Stimulated activated CD4-positive, alpha-beta T cell treated with anti-CD3 and anti-CD28 coated beads, Interleukin-2, amount 100 ng/mL, for 48 hours (primary cell): ENCODE measurements around the gene ANKH.

Source experiments
- DNase-seq, 2 donors: peaks; one replicate each; pipeline ENCODE4 v3.0.0-alpha.2; 2020

ANKH gene

GRCh38 chr5:14678773-14679334 lies 192.7 kb downstream of the ANKH start:
- DNase-seq: no peak

GRCh38 chr5:14676320-14676719 lies 195.3 kb downstream of the ANKH start:
- DNase-seq: no peak

DNA sequence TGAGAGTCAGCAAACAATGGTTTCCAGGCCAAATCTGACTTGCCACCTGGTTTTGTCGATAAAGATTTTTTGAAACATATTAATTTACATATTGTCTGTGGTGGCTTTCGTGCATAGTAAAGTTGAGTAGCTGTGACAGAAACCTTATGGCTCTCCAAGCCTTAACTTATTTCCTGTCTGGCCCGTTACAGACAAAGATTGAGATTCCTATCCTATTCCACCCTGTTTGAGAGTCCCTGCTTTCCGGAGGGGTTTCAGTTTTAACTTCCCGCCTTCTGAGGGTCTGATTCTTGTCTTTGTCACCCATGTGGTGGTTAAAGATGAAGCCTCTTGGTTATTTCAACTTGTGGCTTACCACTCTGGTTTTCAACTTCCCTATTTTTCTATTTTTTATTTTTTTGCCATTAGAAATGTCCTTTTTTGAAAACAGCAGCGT lies 195.7 kb downstream of the ANKH start:
- DNase-seq: no peak

GRCh38 chr5:14674983-14675854 lies 196.4 kb downstream of the ANKH start:
- DNase-seq: no peak

GRCh38 chr5:14673443-14673842 lies 198.1 kb downstream of the ANKH start:
- no peak for DNase-seq

DNA sequence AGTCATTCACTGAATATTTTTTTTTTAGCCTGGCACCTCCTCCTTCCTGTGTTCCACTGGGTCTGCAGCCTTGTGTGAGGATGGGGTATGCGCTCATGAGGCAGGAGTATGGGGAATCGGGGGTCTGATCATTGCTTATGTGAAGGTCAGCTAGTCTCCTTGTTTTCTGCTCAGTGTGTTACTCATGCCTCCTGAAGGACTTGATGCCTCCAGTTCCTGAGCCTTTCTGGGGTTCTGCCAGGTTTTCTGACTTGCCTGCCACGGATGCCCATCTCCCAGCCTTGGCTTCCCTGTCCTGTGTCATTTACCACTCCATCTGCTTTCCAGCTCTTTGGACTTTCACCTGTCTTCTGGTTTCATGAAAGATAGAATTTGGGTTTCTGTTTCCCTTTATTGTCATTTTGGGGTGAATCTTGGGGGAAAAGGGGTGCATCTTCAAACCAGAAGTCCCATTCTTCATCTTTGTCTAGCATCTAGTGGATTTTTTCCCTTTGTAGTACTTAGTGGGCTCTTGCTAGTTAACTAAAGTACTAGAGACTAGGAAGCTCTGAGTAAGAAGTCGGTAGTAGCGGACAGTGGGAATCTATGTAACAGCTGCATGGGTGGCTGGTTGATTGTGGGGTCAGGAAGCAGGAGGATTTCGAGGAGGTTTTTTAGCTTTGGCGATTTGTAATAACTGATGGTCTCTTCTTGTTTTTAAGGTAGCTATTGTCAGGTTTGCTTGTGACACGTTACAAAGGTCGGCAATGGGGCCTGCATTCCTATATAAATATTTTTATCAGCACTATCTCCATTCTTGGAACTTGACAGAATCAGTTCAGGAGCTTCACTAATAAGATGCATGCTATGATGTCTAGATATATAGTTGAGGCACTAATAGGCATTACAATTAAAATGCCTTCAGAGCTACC lies 198.8 kb downstream of the ANKH start:
- DNase-seq: no peak

DNA sequence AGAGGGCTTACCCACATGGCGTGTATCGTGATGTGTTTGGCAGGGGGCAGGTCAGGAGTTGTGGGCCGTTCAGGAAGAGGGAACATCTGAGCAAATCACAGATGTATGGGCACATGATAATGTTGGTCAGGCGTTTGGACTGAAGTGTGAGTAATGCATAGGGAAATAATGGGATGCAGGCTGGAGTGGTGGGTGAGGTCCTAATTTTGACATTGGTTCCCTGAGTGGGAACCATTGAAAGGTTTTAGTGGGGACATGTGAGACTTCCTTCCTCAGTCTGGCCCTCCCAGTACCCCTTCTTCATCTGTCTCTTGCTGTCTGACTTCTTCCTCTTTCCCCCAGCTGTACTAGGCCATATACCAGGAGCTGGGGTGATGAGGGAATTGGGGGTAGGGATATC lies 199.5 kb downstream of the ANKH start:
- no peak for DNase-seq

DNA sequence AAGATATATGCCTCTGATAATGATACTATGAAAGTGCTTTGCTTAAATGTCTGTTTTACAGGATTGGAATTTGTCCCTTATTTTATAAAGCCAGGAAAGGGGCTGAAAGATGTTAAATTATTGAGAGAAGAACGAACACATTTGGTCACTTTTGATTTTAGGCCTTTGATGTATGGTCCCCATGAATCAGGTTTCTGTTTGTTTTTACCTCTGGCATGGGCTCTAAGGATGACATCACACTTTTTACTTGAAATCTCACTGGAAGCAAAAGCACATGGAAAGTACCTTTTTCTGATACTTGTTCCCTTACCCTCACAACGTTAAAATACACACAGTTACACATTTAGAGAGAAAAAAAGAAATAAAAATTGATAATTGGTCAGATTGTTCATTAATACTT lies 200.2 kb downstream of the ANKH start:
- no peak for DNase-seq

GRCh38 chr5:14669975-14670374 lies 201.6 kb downstream of the ANKH start:
- no peak for DNase-seq

GRCh38 chr5:14669415-14669814 lies 202.2 kb downstream of the ANKH start:
- no peak for DNase-seq

DNA sequence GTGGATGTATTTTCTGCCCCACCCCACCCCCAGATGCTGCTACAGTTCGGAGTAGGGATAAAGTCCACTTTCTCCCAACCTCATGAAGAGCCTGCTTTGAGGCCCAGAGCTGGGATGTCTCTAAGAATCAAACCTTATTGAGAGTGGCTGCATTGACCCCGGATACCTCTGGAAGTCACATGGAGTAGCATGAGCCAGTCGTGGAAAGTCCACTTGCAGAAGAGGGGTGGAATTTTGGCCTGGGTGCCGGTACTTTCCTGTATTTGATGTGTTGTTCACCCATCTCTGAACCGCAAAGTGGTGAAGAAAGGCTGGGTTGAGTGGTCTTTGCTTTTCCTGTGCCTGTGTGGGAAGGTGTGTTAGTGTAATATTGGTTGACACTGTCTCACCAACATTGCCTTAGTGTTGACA lies 203.4 kb downstream of the ANKH start:
- no peak for DNase-seq

DNA sequence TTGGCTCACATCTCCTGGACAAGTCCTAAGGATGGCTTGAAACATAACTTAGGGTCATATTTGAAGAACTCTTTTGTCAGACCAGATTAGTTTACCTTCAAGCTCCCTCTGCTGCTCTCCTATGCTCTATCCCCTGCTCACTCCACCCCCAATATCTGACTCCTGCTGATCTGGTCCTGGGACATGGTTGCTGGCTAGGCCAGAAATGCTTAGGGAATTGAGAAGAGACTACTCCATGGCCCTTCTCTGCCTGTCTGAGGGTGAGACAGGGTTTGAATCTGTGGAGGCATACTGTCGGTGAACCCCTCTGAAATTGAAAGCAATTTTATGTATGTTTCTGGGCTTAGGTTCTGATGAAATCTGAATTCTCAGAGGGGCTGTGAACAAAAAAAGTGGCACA lies 203.8 kb downstream of the ANKH start:
- DNase-seq: no peak

DNA sequence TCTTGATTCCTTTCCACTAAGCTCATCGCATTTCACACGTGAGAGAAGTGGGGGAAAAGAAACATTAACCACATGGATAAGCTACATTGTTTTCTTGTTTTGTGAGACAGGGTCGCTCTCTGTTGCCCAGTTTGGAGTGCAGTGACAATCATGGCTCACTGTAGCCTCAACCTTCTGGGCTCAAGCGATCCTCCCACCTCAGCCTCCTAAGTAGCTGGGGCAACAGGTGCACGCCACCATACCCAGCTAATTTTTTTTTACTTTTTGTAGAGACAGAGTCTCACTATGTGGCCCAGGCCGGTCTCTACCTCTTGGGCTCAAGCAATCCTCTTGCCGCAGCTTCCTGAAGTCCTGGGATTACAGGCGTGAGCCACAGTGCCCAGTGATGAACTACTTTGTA lies 204.3 kb downstream of the ANKH start:
- no peak for DNase-seq

- no peak for DNase-seq
These were observed 205.2 kb downstream of the ANKH start for GRCh38 chr5:14666357-14666756.

DNA sequence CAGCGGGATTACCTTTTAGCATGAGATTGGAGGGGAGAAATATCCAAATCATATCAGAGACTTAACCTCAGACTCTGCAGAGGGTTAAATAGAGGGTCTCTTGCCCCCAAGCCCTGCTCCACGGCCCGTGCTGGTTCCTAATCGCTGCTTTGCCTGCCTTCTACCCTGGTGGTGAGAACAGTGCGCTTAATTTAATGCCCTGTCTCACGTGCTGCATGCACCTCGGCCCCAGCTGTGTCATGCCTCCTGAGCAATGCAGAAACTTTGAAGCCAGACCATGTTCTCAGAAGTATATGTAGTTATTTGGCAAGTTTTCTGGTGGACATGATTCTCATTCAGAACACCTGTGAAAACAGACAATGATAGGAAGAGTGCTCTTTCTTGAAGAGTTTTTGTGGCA lies 205.6 kb downstream of the ANKH start:
- peak; percentile 45 for DNase-seq

DNA sequence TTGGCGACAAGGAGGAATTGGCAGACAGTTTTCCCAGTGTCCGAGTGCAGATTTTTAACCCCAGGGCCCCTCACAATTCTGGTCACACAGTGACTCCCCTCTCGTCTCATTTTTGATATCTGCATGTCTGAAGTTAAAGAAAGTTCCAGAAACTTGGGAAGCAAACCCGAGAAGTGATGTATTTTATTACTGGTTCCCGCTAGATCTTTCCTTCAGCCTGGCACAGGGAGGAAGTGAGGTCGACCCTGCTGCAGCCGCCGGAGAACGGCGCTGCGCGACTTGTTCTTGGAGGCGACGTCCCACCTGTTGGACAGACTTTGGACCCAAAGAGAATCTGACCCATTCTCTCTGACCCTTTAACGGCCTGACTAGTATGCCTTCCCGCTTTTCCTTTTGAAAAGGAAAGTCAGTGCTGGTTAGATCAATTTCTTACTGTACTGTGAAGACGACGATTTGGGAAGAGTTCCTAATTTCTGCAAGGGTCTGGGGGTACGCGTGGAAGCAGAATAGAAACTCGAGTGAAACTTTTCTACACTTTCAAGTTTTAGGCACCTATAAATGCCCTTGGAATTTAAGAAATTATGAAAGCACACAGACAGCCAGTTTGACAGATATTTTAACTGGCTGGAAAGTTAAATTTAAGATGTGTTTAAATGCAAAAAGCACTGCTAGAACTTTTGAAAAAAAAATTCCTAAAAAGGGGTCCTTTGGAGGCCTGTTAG lies 206.3 kb downstream of the ANKH start:
- DNase-seq: no peak

DNA sequence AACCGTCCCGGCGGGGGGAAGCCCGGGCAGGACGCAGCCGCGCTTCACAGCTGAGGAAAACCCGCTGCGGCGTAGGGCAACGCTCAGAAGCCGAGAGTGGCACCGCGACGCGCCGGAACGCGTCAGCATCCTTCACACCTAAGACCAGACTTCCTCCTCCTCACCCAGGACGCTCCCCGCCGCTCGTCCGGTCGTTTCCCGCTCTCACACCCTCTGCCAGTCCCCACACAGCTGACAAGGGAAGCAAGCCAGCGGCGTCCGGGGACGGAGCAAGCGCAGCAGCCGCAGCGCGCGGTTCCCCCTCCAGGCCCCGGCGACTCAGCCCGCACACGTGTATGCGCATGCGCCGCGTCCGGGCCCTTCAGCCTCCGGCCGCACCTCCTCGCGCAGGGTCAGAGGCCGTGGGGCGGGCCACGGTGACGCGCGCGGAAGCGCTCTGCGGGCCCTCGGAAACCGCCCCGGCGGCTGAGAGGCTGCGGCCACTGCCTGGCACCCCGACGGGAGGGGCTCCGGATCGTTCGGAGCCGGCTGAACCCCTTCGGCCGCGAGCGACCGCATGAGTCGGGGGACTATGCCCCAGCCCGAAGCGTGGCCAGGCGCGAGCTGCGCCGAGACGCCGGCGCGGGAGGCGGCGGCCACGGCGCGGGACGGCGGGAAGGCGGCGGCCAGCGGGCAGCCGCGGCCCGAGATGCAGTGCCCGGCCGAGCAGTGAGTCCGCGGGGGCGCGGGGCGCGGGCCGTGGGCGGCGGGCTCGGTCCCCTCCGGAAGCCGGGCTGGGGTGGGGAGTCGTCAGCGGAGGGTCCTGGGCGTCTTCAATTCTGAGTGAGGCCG lies 207.1 kb downstream of the ANKH start, which contains the start of gene OTULIN:
OTULIN (plus strand) TSS at position 449 of the 831 bp plus-strand sequence; CDS start at position 557, 108 bp downstream.
- DNase-seq: peak; percentile 72 to 86

DNA sequence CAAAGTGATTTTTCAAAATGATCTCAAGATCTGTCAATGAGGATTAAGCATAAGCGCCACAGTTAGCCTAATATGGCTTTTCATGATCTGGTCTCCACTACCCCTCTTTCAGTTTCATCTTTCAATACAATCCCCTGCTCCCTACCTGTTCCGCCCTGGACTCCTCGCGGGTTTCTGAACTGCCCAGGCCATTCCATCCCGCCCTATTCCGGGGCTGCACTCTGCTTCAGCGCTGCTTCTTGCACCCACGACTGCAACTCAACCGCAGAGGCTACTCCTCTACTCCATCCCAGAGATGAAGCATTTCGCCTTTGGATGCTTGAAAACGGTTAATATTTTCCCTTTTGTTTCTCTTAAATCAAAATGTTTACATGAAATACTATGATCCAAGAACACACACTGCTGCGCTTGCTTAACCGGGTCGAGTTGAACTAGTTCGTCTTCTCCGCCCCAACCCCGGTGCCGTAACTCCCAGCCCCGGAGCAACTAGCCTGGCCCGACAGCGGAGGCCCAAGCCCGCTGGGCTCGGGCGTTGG lies 207.8 kb downstream of the ANKH start:
- no peak for DNase-seq

- DNase-seq: no peak
These were observed 208.8 kb downstream of the ANKH start for GRCh38 chr5:14662721-14663260.

DNA sequence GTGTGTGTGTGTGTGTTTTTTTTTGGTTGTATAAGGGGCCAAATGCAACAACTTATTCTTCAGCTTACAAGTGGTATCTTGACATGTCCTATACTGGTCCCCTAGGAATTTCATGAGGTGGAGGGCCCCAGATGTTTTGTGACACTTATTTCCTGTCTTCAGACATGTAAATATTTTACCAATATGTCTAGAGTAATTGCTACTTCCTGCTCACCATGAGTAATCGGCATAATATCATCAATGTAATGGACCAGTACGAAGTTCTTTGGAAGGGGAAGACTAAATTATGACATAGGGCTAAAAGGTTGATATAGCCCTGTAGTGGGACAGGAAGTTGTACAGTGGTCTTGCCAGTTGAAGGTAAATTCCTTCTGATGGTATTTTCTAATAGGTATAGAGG lies 210.7 kb downstream of the ANKH start:
- DNase-seq: no peak
